RWPE2 (cell line): ENCODE data around the gene FES.

ENCODE experiments used
- ATAC-seq: fragments of 200-7000 bp; cut with Tn5 transposase; 3 replicates; pipeline ENCODE4 v1.9.1; 2021; ENCODE audit warnings: low read depth
- DNase-seq: peaks from one replicate; pipeline ENCODE4 v3.0.0-alpha.2; 2020; ENCODE audit warnings: low spot score
- H3K27ac ChIP-seq: fragments of 450-650 bp; 2 replicates; pipeline ENCODE4 v1.5.1; 2017; ENCODE audit warnings: mild to moderate bottlenecking; ENCODE audit not compliant: poor library complexity, severe bottlenecking
- H3K27me3 ChIP-seq: fragments of 250-450 bp; sonication (Bioruptor Pico); 2 replicates; pipeline ENCODE4 v1.5.1; 2021; ENCODE audit warnings: mild to moderate bottlenecking, moderate library complexity; ENCODE audit not compliant: insufficient read depth, poor library complexity, severe bottlenecking
- H3K36me3 ChIP-seq: fragments of 250-450 bp; sonication (Bioruptor Pico); 2 replicates; pipeline ENCODE4 v1.5.1; 2020; ENCODE audit warnings: low read depth, mild to moderate bottlenecking, moderate library complexity
- H3K4me1 ChIP-seq: fragments of 250-450 bp; sonication (Bioruptor Pico); 2 replicates; pipeline ENCODE4 v1.5.1; 2021; ENCODE audit warnings: mild to moderate bottlenecking, moderate library complexity; ENCODE audit not compliant: insufficient read depth, poor library complexity, severe bottlenecking
- H3K4me3 ChIP-seq: fragments of 250-450 bp; sonication (Bioruptor Pico); 2 replicates; pipeline ENCODE4 v1.5.1; 2021; ENCODE audit warnings: mild to moderate bottlenecking, moderate library complexity; ENCODE audit not compliant: severe bottlenecking
- H3K9me3 ChIP-seq: fragments of 250-450 bp; sonication (Bioruptor Pico); 2 replicates; pipeline ENCODE4 v1.5.1; 2021; ENCODE audit warnings: mild to moderate bottlenecking, moderate library complexity; ENCODE audit not compliant: severe bottlenecking
- CTCF ChIP-seq: fragments of 450-650 bp; IDR thresholded peaks from one replicate; pipeline ENCODE4 v1.5.1; 2017; ENCODE audit warnings: mild to moderate bottlenecking, moderate library complexity; ENCODE audit not compliant: poor library complexity, severe bottlenecking

Gene FES

DNA sequence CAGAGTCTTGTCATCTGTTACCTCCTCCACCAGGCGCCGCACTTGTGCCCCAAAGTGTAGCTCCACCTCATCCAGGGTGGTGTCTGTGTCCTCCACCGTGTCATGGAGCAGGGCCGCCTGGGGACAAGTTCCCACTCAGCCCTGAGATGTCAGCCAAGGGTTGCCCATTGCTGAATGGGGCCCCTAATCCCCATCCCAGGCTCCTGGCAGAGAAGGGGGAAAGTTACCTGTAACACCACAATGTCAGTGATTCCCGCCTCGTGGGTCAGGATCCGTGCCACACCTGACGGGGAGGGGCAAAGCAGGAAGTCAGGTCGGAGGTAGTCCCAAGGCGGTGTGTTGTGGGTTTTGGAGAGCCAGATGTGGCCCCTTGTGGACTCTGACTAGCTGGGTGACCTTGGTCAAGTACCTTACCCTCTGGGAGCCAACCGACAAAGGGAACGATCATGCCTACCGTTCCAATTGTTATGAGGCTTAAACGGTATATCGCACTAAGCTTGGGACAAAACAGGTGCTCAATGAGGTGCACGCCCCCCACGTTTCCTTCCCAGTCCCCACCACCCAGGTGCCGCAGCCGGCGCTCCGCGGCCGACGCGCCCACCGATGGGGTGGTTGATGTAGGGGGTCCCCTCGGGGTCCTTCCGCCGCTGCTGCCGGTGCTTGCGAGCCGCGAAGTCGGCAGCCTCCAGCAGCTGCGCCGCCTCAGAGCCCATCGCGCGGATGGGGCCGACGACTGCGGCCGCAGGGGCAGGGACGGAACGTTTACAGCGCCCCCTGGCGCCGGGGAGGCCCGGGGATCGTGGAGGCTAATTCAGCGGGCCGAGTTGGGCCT is 47.7 kb downstream of the FES start, which contains the start of gene HDDC3:
Gene HDDC3, minus strand, starts transcription at position 722 of the 832 bp plus-strand sequence. Its CDS starts 9 bp downstream, at position 713.
- peak; percentile 99 for TF ChIP-seq CTCF
- ATAC-seq = peak; percentile 55
- peaks cover 17% of the 10 kb centered on the region for H3K4me1 ChIP-seq
- peak within 1 kb of the TSS; percentile 81 for H3K4me3 ChIP-seq
- no peaks in the 10 kb centered on the region for H3K27me3 ChIP-seq
- peak; percentile 94 for DNase-seq
- no peaks in the 10 kb centered on the region for H3K9me3 ChIP-seq
- H3K36me3 ChIP-seq = peaks cover 11% of the 10 kb centered on the region
- peak within 1 kb of the TSS; percentile 62 for H3K27ac ChIP-seq

- Histone ChIP-seq H3K4me3 (peak overlapping the region; percentile 81), H3K27ac (peak overlapping the region; percentile 62), H3K9me3 (no peaks in the 10 kb centered on the region), H3K36me3 (peaks cover 17% of the 10 kb centered on the region), H3K4me1 (peaks cover 17% of the 10 kb centered on the region), H3K27me3 (no peaks in the 10 kb centered on the region)
- DNase-seq (no peak), ATAC-seq (no peak)
- peak; percentile 87 for TF ChIP-seq CTCF
These were observed 48.3 kb downstream of the FES start for GRCh38 chr15:90932660-90932991.

DNA sequence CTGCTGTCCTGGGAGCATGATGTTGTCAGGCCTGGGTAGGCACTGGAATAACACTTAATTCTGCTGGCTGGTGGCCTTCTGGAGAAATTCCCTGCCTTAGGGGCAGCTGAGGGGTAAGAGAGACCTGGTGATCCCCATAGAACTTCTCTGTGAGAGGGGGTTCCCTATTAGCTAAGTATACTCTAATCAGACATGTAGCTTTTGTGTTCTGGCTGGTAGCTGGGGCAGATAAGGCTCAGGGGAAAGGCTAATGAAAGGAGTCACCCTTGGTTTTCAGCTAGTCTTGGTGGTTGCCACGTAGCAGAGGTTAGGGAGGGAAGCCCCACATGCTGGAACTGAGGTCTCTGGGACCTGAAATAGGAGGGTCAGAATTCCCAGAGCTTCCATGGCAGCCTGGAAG is 49.0 kb downstream of the FES start:
- H3K27me3 ChIP-seq = no peaks in the 10 kb centered on the region
- DNase-seq = no peak
- no peak for ATAC-seq
- no peak overlapping the region for H3K27ac ChIP-seq
- peaks cover 23% of the 10 kb centered on the region for H3K36me3 ChIP-seq
- TF ChIP-seq CTCF = no peak
- peaks cover 17% of the 10 kb centered on the region for H3K4me1 ChIP-seq
- no peak overlapping the region for H3K4me3 ChIP-seq
- H3K9me3 ChIP-seq = no peaks in the 10 kb centered on the region

DNA sequence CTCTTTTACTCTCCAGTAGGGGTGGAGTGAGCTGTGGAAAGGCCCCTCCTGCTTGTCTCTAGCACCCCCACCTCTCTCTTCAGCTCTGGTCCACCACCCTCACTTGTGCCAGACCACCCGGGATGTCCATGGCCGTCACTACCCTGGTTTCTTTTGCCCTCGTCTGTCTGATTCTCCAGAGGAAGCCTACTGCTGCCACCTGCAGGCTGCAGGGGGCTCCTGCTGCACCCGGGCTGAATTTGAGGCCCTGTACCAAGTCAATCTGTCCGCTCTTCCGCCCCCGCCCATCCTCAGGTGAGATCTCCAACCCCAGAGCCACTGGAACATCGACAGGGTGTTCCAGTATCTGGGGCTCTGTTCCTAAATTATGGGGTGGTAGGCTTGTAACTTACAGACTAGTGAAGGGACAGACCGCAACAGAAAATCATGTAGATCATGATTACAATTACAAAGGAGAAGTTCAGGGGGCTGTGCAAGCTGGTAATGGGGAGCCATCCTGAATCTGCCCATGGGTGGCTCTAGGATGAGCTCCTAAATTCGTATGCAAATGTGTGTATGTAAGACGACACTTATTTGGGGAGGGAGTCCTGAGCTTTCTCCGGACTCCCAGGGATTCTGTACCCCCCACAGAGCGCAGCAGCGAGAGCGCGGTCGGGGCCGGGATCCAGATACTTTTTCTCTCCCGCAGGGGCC is 50.1 kb downstream of the FES start:
- Histone ChIP-seq H3K27me3 (no peaks in the 10 kb centered on the region), H3K9me3 (no peaks in the 10 kb centered on the region), H3K4me3 (peak overlapping the region; percentile 79), H3K27ac (no peak overlapping the region), H3K4me1 (peaks cover 10% of the 10 kb centered on the region), H3K36me3 (peaks cover 34% of the 10 kb centered on the region)
- ATAC-seq (peak; percentile 50), DNase-seq (peak; percentile 95)
- TF ChIP-seq CTCF = peak; percentile 99
